Type B pancreatic cell (in vitro differentiated cells): ENCODE measurements around the gene OARD1. TPM values are rescaled to one million over a fixed set of nuclear protein-coding genes. Genes with fewer than 3 reads are reported as not detected.
"Not testable (repeated sequence)": the region's sequence is repeated elsewhere in the genome, so short reads cannot be mapped to it uniquely, and the experiment has no call there.

ENCODE experiments used
- DNase-seq: peaks from one replicate; pipeline ENCODE4 v3.0.0; 2021; ENCODE audit warnings: mixed read lengths; ENCODE audit not compliant: unreplicated experiment; ENCODE audit errors: extremely low spot score
- H3K27ac Mint-ChIP-seq: 2 replicates; pipeline ENCODE4 v1.8.0; 2021; ENCODE audit warnings: mild to moderate bottlenecking, mixed read lengths
- H3K27me3 Mint-ChIP-seq: 2 replicates; pipeline ENCODE4 v1.8.0; 2021; ENCODE audit warnings: mixed read lengths
- H3K36me3 Mint-ChIP-seq: 2 replicates; pipeline ENCODE4 v1.8.0; 2021; ENCODE audit warnings: mixed read lengths
- H3K4me1 Mint-ChIP-seq: one replicate; pipeline ENCODE4 v1.8.0; 2021; ENCODE audit warnings: mixed read lengths; ENCODE audit not compliant: unreplicated experiment
- H3K4me3 Mint-ChIP-seq: 2 replicates; pipeline ENCODE4 v1.8.0; 2021; ENCODE audit warnings: mild to moderate bottlenecking, mixed read lengths
- H3K9me3 Mint-ChIP-seq: 2 replicates; pipeline ENCODE4 v1.8.0; 2021; ENCODE audit warnings: mixed read lengths
- long read RNA-seq: library from polyadenylated mRNA; unstranded; transcript quantifications from one replicate; pipeline ENCODE4 v2.0.0, GENCODE V29; 2020
- total RNA-seq: library from RNA; stranded (reverse); gene quantifications from 2 replicates; pipeline ENCODE4 v1.2.1, GENCODE V29; 2021; ENCODE audit warnings: low replicate concordance
- TF ChIP-seq, protein P1 (sequence below): fragments of 200-600 bp; sonication (generic); conservative IDR thresholded peaks from 2 replicates; pipeline ENCODE4 v1.5.0; 2021; ENCODE audit warnings: antibody characterized with exemption, mild to moderate bottlenecking

Gene OARD1, protein sequence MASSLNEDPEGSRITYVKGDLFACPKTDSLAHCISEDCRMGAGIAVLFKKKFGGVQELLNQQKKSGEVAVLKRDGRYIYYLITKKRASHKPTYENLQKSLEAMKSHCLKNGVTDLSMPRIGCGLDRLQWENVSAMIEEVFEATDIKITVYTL
- total RNA-seq = 30.7 and 33.7 TPM in 2 replicates
- long read RNA-seq, transcript OARD1-202 (6 exons, 1,337 nt) = minor isoform, 30 of 110 reads
- long read RNA-seq, transcript OARD1-216 (5 exons, 1,188 nt) = minor isoform, 8 of 110 reads
- long read RNA-seq, transcript OARD1-210 (6 exons, 3,330 nt) = major isoform, 47 of 110 reads
- long read RNA-seq, partial matches to known transcripts = 0 of 110 reads
- long read RNA-seq, other reads (novel, unspliced or antisense) = 17 of 110 reads

- no peaks in the 10 kb centered on the region for H3K9me3 Mint-ChIP-seq
- TF ChIP-seq, protein P1, sequence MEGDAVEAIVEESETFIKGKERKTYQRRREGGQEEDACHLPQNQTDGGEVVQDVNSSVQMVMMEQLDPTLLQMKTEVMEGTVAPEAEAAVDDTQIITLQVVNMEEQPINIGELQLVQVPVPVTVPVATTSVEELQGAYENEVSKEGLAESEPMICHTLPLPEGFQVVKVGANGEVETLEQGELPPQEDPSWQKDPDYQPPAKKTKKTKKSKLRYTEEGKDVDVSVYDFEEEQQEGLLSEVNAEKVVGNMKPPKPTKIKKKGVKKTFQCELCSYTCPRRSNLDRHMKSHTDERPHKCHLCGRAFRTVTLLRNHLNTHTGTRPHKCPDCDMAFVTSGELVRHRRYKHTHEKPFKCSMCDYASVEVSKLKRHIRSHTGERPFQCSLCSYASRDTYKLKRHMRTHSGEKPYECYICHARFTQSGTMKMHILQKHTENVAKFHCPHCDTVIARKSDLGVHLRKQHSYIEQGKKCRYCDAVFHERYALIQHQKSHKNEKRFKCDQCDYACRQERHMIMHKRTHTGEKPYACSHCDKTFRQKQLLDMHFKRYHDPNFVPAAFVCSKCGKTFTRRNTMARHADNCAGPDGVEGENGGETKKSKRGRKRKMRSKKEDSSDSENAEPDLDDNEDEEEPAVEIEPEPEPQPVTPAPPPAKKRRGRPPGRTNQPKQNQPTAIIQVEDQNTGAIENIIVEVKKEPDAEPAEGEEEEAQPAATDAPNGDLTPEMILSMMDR = no peak
- peak within 1 kb of the TSS; percentile 96 for H3K4me3 Mint-ChIP-seq
- DNase-seq = peak; percentile 100
- H3K27me3 Mint-ChIP-seq = no peaks in the 10 kb centered on the region
- H3K27ac Mint-ChIP-seq = peak within 1 kb of the TSS; percentile 99
- H3K36me3 Mint-ChIP-seq = no peaks in the 10 kb centered on the region
- H3K4me1 Mint-ChIP-seq = peaks cover 19% of the 10 kb centered on the region
These were observed at the start of gene OARD1 for GRCh38 chr6:41071923-41072835. Gene OARD1, minus strand, starts transcription at chr6:41072356. Its CDS starts 722 bp downstream, at chr6:41071634.

DNA sequence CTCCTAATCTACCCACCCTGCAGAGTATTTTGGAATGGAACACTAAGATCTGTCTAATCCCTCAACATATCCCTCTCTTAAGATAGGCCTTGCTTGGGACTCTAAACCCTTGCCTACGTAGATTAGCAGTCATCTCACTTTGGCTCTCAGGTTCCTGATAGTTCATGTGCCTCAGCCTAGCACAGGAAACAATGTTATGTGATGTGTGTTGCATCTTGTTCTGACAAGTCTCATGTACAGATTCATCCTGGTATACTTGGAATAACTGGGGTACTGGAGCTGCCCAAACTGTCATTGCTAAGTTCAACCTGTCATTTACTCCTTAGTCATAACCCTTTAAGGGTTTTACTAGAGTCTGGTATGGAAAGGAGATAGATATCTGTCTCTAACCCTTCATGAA is 47.9 kb upstream of the OARD1 start:
- H3K27ac Mint-ChIP-seq = no peak overlapping the region
- no peak for DNase-seq
- H3K27me3 Mint-ChIP-seq = no peaks in the 10 kb centered on the region
- H3K4me3 Mint-ChIP-seq = no peak overlapping the region
- H3K4me1 Mint-ChIP-seq = no peaks in the 10 kb centered on the region
- no peaks in the 10 kb centered on the region for H3K9me3 Mint-ChIP-seq
- H3K36me3 Mint-ChIP-seq = peaks cover 11% of the 10 kb centered on the region
- TF ChIP-seq, protein P1 = no peak

- no peaks in the 10 kb centered on the region for H3K4me1 Mint-ChIP-seq
- TF ChIP-seq, protein P1 = no peak
These were observed 47.4 kb upstream of the OARD1 start for GRCh38 chr6:41119508-41119907.

DNA sequence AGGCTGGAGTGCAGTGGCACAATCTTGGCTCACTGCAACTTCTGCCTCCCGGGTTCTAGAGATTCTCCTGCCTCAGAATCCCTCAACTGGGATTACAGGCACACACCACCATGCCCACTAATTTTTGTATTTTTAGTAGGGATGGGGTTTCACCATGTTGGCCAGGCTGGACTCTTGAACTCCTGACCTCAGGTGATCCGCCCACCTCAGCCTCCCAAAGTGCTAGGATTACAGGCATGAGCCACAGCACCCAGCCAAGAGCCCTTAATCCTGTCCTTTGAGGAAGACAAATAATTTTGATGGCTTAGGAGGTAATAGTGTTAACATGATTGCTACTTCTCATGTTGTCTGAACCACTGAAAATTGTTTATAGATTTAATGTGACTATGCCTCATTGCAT is 42.9 kb upstream of the OARD1 start:
- not testable (repeated sequence) for H3K4me1 Mint-ChIP-seq

More at GRCh38 chr6:41119508-41119907, 47.4 kb upstream of the OARD1 start:
- no peak for DNase-seq
- Mint-ChIP-seq H3K4me3 (no peak overlapping the region), H3K27me3 (no peaks in the 10 kb centered on the region), H3K9me3 (no peaks in the 10 kb centered on the region), H3K36me3 (peaks cover 11% of the 10 kb centered on the region), H3K27ac (no peak overlapping the region)

DNA sequence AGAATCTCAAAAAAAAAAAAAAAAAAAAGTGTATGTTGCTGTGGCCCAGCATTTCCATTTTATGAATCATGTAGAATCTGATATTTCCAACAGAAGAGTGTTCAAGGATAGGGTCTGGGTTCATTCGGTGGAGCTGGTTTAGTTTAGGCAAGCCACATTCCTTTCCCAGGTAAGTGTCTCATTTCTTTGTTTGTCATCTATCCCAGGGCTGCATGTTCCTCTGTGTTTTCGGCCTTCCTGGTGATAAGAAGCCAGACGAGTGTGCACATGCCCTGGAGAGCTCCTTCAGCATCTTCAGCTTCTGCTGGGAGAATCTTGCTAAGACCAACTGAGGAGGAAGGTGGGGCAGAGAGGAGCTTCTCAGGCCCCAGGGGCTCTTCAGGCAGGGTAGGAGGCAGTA is 38.9 kb upstream of the OARD1 start:
- Mint-ChIP-seq H3K36me3 (no peaks in the 10 kb centered on the region), H3K9me3 (no peaks in the 10 kb centered on the region), H3K27me3 (no peaks in the 10 kb centered on the region), H3K4me1 (no peaks in the 10 kb centered on the region), H3K27ac (no peak overlapping the region), H3K4me3 (no peak overlapping the region)
- DNase-seq = no peak
- TF ChIP-seq, protein P1 = no peak

More for the DNA sequence above, 42.9 kb upstream of the OARD1 start:
- H3K27me3 Mint-ChIP-seq, H3K36me3 Mint-ChIP-seq, H3K4me3 Mint-ChIP-seq, H3K27ac Mint-ChIP-seq, DNase-seq, H3K9me3 Mint-ChIP-seq: not testable (repeated sequence)
